ENCODE measurements around the gene GMDS. TPM values are rescaled to one million over a fixed set of nuclear protein-coding genes. Genes with fewer than 3 reads are reported as not detected.

The GMDS gene
- total RNA-seq, 3 donors from 2014 or later (not counting 1 experiment from before 2014, with no cell fraction given), result 23.6 to 31.0 (median 26.4) TPM

DNA sequence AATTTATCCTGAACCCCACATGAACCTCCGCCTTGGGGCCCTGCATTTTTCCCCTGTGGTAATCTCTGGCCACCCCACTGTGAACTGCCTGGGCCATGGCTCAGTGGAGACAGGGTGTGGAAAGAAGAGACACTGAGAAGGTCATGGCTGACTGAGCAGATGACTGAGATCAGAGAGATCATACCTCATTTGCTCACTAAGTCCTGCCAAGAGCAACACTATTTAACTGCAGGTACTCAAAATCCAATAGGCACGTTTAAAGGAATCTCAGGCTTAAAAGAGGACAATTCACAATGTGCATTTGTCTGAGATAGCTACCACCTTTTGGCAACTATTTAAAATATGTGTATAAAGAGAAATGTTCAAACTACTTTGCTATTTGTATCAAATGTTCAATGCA lies 305.0 kb downstream of the GMDS start:
- no peak overlapping the region for H3K4me3 Mint-ChIP-seq
- DNase-seq (no peak), ATAC-seq (no peak)
- no peaks in the 10 kb centered on the region for H3K9me3 Mint-ChIP-seq
- intact Hi-C loops (cut with micrococcal nuclease), result no loop called here
- 92% methylated on average over 2 of the region's 2 CpGs for WGBS (ENCODE audit: insufficient coverage)
- Histone ChIP-seq H3K9me3 (ENCODE audit: control insufficient read depth, insufficient read depth, low read length) (no peaks in the 10 kb centered on the region), H3K4me1 (ENCODE audit: control insufficient read depth, insufficient read depth, low read length) (peaks cover 4% of the 10 kb centered on the region), H3K27me3 (ENCODE audit: control insufficient read depth, insufficient read depth, low read length) (no peaks in the 10 kb centered on the region), H3K27ac (ENCODE audit: low read length) (no peak overlapping the region), H3K36me3 (ENCODE audit: control insufficient read depth, insufficient read depth, low read length) (no peaks in the 10 kb centered on the region), H3K4me3 (ENCODE audit: low read length) (no peak overlapping the region)
- H3K36me3 Mint-ChIP-seq, result no peaks in the 10 kb centered on the region
- H3K4me1 Mint-ChIP-seq, result peaks cover 7% of the 10 kb centered on the region in 2 donors
- no peak overlapping the region for H3K27ac Mint-ChIP-seq
- TF ChIP-seq, protein P1, sequence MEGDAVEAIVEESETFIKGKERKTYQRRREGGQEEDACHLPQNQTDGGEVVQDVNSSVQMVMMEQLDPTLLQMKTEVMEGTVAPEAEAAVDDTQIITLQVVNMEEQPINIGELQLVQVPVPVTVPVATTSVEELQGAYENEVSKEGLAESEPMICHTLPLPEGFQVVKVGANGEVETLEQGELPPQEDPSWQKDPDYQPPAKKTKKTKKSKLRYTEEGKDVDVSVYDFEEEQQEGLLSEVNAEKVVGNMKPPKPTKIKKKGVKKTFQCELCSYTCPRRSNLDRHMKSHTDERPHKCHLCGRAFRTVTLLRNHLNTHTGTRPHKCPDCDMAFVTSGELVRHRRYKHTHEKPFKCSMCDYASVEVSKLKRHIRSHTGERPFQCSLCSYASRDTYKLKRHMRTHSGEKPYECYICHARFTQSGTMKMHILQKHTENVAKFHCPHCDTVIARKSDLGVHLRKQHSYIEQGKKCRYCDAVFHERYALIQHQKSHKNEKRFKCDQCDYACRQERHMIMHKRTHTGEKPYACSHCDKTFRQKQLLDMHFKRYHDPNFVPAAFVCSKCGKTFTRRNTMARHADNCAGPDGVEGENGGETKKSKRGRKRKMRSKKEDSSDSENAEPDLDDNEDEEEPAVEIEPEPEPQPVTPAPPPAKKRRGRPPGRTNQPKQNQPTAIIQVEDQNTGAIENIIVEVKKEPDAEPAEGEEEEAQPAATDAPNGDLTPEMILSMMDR (IDR thresholded peaks at IDR 0.05), result no peak
- no peaks in the 10 kb centered on the region for H3K27me3 Mint-ChIP-seq (ENCODE audit: low read depth in 2 of 2)

DNA sequence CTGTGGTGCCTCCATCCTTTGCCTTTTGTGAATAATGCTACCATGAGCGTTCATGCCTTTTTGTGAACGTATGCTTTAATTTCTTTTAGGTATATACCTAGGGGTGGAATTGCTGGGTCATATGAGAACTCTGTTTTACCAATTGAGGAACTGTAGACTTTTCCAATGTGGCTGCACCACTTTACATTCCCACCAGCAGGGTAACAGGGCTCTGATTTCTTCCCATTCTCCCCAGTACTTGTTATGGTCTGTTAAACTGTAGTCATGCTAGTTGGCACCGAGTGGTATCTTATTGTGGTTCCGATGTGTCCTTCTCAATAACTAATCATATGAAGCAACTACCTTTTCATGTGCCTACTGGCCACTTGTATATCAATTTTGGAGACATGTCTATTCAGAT lies 312.1 kb downstream of the GMDS start:
- H3K27ac ChIP-seq (ENCODE audit: low read length), result no peak overlapping the region
- DNase-seq, result no peak
- Mint-ChIP-seq H3K36me3 (no peaks in the 10 kb centered on the region), H3K27ac (no peak overlapping the region), H3K27me3 (ENCODE audit: low read depth in 2 of 2) (no peaks in the 10 kb centered on the region), H3K4me1 (no peaks in the 10 kb centered on the region), H3K9me3 (peaks cover 0 to 4% of the 10 kb centered on the region in 2 donors), H3K4me3 (no peak overlapping the region)
- WGBS (ENCODE audit: insufficient coverage), result 100% methylated on average over 4 of the region's 4 CpGs
- H3K4me1 ChIP-seq (ENCODE audit: control insufficient read depth, insufficient read depth, low read length), result no peaks in the 10 kb centered on the region
- no peak for ATAC-seq
- no peaks in the 10 kb centered on the region for H3K27me3 ChIP-seq (ENCODE audit: control insufficient read depth, insufficient read depth, low read length)
- H3K9me3 ChIP-seq (ENCODE audit: control insufficient read depth, insufficient read depth, low read length), result peaks cover 3% of the 10 kb centered on the region
- no peak overlapping the region for H3K4me3 ChIP-seq (ENCODE audit: low read length)
- intact Hi-C loops (cut with micrococcal nuclease), result no loop called here
- TF ChIP-seq, protein P1 (IDR thresholded peaks at IDR 0.05), result no peak
- H3K36me3 ChIP-seq (ENCODE audit: control insufficient read depth, insufficient read depth, low read length), result no peaks in the 10 kb centered on the region

DNA sequence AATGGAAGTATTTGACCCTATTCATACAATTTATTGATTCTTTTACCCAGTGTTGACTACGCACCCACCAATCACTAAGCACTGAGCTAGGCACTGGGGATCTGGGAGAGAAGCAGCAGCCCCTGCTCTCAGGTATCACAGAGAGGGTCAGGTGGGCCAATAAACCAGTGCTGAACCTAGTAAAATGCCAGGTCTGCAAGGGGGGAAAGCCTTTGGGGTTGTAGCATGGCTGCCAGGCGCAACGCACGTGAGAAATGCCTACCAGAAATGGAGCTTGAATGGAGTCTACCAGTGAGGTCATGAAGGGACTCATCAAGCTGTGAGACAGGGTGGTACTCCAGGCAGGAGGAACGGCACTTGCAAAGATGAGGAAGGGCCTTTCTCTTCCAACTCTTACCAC lies 313.6 kb downstream of the GMDS start:
- intact Hi-C loops (cut with micrococcal nuclease), result no loop called here
- Histone ChIP-seq H3K9me3 (ENCODE audit: control insufficient read depth, insufficient read depth, low read length) (peaks cover 3% of the 10 kb centered on the region), H3K27me3 (ENCODE audit: control insufficient read depth, insufficient read depth, low read length) (no peaks in the 10 kb centered on the region), H3K27ac (ENCODE audit: low read length) (no peak overlapping the region), H3K36me3 (ENCODE audit: control insufficient read depth, insufficient read depth, low read length) (no peaks in the 10 kb centered on the region), H3K4me1 (ENCODE audit: control insufficient read depth, insufficient read depth, low read length) (no peaks in the 10 kb centered on the region), H3K4me3 (ENCODE audit: low read length) (no peak overlapping the region)
- Mint-ChIP-seq H3K9me3 (peaks cover 0 to 4% of the 10 kb centered on the region in 2 donors), H3K36me3 (no peaks in the 10 kb centered on the region), H3K4me1 (no peaks in the 10 kb centered on the region), H3K4me3 (no peak overlapping the region), H3K27me3 (ENCODE audit: low read depth in 2 of 2) (no peaks in the 10 kb centered on the region), H3K27ac (no peak overlapping the region)
- WGBS (ENCODE audit: insufficient coverage), result 97% methylated on average over 5 of the region's 5 CpGs
- TF ChIP-seq, protein P1 (IDR thresholded peaks at IDR 0.05), result no peak
- ATAC-seq, result no peak
- DNase-seq, result no peak

DNA sequence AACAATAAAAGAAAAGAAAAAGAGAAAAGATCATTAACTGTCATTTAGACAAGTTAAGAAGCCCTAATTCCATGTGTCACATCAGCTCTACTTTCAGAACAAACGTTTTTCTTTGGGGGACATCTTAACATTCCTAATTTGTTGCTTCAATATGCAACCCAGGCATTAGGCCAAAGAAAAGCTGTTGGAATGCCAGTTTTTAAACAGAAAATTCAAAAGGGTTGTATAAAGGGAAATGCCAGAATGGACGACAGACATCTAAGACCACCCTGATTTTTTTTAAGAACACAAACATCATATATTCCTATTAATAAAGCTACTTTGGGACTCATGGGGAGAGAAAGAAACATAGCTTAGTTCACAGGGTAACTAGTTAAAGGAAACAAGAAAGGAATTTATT lies 315.0 kb downstream of the GMDS start:
- Mint-ChIP-seq H3K27ac (no peak overlapping the region), H3K36me3 (no peaks in the 10 kb centered on the region), H3K27me3 (ENCODE audit: low read depth in 2 of 2) (no peaks in the 10 kb centered on the region), H3K4me3 (no peak overlapping the region), H3K9me3 (peaks cover 0 to 4% of the 10 kb centered on the region in 2 donors), H3K4me1 (peaks cover 0 to 4% of the 10 kb centered on the region in 2 donors)
- Histone ChIP-seq H3K4me3 (ENCODE audit: low read length) (no peak overlapping the region), H3K36me3 (ENCODE audit: control insufficient read depth, insufficient read depth, low read length) (no peaks in the 10 kb centered on the region), H3K27ac (ENCODE audit: low read length) (no peak overlapping the region), H3K4me1 (ENCODE audit: control insufficient read depth, insufficient read depth, low read length) (no peaks in the 10 kb centered on the region), H3K9me3 (ENCODE audit: control insufficient read depth, insufficient read depth, low read length) (peaks cover 3% of the 10 kb centered on the region), H3K27me3 (ENCODE audit: control insufficient read depth, insufficient read depth, low read length) (no peaks in the 10 kb centered on the region)
- intact Hi-C loops (cut with micrococcal nuclease), result no loop called here
- TF ChIP-seq, protein P1 (IDR thresholded peaks at IDR 0.05), result no peak
- WGBS (ENCODE audit: insufficient coverage), result 87% methylated on average over 1 of the region's 2 CpGs
- ATAC-seq (no peak), DNase-seq (no peak)
